ENCODE measurements around the gene GALNT10. TPM values are rescaled to one million over a fixed set of nuclear protein-coding genes. Genes with fewer than 3 reads are reported as not detected.

GALNT10 gene
- total RNA-seq, 4 donors from 2014 or later: 21.4 to 49.8 (median 44.7) TPM

DNA sequence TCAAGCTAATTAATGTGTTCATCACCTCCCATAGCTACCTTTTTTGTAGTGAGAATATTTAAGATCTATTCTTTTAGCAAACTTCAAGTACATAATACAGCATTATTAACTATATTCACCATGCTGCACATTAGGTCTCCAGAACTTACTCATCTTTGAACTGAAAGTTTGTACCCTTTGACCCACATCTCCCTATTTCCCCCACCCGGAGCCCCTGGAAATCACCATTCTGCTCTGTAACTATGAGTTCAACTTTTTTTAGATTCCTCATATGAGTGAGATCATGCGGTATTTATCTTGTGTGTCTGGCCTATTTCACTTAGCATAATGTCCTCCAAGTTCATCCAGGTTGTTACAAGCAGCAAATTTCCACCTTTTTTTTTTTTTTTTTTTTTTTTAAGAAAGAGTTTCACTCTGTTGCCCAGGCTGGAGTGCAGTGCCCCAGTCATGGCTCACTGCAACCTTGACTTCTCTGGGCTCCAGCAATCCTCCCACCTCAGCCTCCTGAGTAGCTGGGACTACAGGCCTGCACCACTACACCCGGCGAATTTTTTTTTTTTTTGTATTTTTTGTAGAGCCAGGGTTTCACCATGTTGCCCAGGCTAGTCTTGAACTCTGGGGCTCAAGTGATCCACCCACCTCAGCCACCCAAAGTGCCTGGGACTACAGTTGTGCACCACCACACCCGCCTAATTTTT is 154.9 kb downstream of the GALNT10 start:
- TF ChIP-seq, protein P1, sequence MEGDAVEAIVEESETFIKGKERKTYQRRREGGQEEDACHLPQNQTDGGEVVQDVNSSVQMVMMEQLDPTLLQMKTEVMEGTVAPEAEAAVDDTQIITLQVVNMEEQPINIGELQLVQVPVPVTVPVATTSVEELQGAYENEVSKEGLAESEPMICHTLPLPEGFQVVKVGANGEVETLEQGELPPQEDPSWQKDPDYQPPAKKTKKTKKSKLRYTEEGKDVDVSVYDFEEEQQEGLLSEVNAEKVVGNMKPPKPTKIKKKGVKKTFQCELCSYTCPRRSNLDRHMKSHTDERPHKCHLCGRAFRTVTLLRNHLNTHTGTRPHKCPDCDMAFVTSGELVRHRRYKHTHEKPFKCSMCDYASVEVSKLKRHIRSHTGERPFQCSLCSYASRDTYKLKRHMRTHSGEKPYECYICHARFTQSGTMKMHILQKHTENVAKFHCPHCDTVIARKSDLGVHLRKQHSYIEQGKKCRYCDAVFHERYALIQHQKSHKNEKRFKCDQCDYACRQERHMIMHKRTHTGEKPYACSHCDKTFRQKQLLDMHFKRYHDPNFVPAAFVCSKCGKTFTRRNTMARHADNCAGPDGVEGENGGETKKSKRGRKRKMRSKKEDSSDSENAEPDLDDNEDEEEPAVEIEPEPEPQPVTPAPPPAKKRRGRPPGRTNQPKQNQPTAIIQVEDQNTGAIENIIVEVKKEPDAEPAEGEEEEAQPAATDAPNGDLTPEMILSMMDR (IDR thresholded peaks at IDR 0.05): no peak
- TF ChIP-seq POLR2A (IDR thresholded peaks at IDR 0.05; ENCODE audit: low read depth) (no peak), POLR2AphosphoS5 (IDR thresholded peaks at IDR 0.05) (no peak), EP300 (IDR thresholded peaks at IDR 0.05) (no peak)

DNA sequence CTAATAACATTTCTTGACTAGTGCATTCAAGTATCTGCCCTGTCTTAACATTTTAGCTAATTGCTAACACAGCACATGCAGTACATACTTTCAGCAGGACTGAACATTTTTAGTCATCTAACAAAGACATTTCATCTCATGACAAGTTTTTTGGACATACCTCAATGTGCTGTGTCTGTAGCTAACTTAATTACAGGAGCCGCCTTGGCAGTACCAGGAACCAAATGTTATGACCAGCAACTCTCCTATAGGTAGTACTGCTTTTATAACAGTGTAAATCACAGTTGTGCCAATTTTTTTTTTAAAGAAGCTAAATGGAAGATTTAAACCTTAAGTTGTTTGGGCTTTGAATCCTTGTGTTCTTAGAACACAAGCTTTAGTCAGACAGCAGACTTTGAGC is 155.9 kb downstream of the GALNT10 start:
- 89% methylated on average over 1 of the region's 1 CpG for WGBS
- no peaks in the 10 kb centered on the region for H3K27me3 ChIP-seq
- TF ChIP-seq EP300 (IDR thresholded peaks at IDR 0.05): no peak
- TF ChIP-seq POLR2A (IDR thresholded peaks at IDR 0.05; ENCODE audit: low read depth): no peak
- TF ChIP-seq POLR2AphosphoS5 (IDR thresholded peaks at IDR 0.05): no peak
- TF ChIP-seq, protein P1 (IDR thresholded peaks at IDR 0.05): no peak
- H3K9me3 ChIP-seq: no peaks in the 10 kb centered on the region
- no peak overlapping the region for H3K4me3 ChIP-seq
- DNase-seq (ENCODE audit: extremely low spot score): no peak
- intact Hi-C loops (cut with DNase I): no loop called here
- H3K36me3 ChIP-seq: no peaks in the 10 kb centered on the region
- peaks cover 0 to 13% (median 8%) of the 10 kb centered on the region in 4 donors for H3K4me1 ChIP-seq
- H3K27ac ChIP-seq (replicated peaks in 1 of 4): no peak overlapping the region

More for the DNA sequence above, 154.9 kb downstream of the GALNT10 start:
- H3K9me3 ChIP-seq: no peaks in the 10 kb centered on the region
- peaks cover 0 to 13% (median 8%) of the 10 kb centered on the region in 4 donors for H3K4me1 ChIP-seq
- H3K27me3 ChIP-seq: no peaks in the 10 kb centered on the region
- no peaks in the 10 kb centered on the region for H3K36me3 ChIP-seq
- 89% methylated on average over 5 of the region's 5 CpGs for WGBS
- DNase-seq (ENCODE audit: extremely low spot score): no peak
- intact Hi-C loops (cut with DNase I): no loop called here
- no peak overlapping the region for H3K4me3 ChIP-seq
- H3K27ac ChIP-seq (replicated peaks in 1 of 4): no peak overlapping the region

DNA sequence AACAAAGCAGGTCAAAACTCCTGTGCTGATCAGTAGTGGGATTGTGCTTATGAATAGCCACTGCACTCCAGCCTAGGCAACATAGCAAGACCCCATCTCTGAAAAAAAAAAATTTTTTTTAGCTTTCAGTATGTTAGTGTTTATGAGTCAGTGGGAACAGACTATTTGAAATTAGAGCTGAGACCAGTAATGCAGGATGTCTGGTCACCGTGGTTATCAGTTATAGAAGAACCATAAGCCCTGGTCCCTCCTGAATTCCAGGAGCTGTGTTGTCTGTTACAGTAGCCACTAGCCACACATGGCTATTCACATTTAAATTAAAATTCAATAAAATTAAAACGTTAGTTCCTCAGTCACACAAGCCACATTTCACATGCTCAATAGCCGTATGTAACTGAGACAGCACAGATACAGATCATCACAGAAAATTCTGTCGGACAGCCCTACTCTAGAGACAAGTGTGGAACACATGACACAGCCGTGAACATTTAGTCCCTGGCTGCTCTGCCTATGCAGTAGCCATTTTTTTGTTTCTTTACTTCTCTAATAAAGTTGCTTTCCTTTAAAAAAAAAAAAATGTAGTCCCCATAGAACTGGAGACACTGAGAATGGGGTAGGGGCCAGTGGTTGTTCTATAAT is 159.2 kb downstream of the GALNT10 start:
- TF ChIP-seq POLR2AphosphoS5 (IDR thresholded peaks at IDR 0.05): no peak
- TF ChIP-seq, protein P1 (IDR thresholded peaks at IDR 0.05): no peak
- no peak for TF ChIP-seq POLR2A (IDR thresholded peaks at IDR 0.05; ENCODE audit: low read depth)
- no peak for TF ChIP-seq EP300 (IDR thresholded peaks at IDR 0.05)
- no peak for DNase-seq (ENCODE audit: extremely low spot score)
- WGBS: 92% methylated on average over 5 of the region's 5 CpGs
- no peaks in the 10 kb centered on the region for H3K36me3 ChIP-seq
- no peak overlapping the region for H3K27ac ChIP-seq (replicated peaks in 1 of 4)
- intact Hi-C loops (cut with DNase I): no loop called here
- H3K9me3 ChIP-seq: no peaks in the 10 kb centered on the region
- H3K4me3 ChIP-seq: no peak overlapping the region
- no peaks in the 10 kb centered on the region for H3K27me3 ChIP-seq
- peaks cover 0 to 13% (median 5%) of the 10 kb centered on the region in 4 donors for H3K4me1 ChIP-seq

DNA sequence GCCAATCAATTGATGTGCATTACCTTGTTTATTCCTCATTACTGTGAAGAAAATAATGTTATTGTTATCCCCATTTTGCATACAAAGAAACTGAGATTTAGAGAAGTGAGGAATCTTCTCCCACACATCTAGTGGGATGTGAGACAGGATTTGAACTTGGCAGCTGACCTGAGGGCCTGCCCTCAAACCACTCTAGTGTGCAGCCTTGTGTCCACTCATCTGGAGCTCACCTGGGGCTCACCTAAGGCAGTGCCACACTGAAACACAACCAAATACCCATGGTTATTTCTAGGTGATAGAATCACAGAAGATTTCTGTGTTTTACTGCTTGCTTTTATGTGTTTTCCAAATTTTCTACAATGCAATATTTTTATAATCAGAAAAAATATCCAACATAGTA is 160.6 kb downstream of the GALNT10 start:
- peaks cover 0 to 18% (median 11%) of the 10 kb centered on the region in 4 donors for H3K4me1 ChIP-seq
- no peaks in the 10 kb centered on the region for H3K9me3 ChIP-seq
- TF ChIP-seq, protein P1 (IDR thresholded peaks at IDR 0.05): no peak
- DNase-seq (ENCODE audit: extremely low spot score): no peak
- H3K27me3 ChIP-seq: no peaks in the 10 kb centered on the region
- H3K4me3 ChIP-seq: no peak overlapping the region
- intact Hi-C loops (cut with DNase I): no loop called here
- no peak overlapping the region for H3K27ac ChIP-seq (replicated peaks in 1 of 4)
- H3K36me3 ChIP-seq: no peaks in the 10 kb centered on the region

Measured in esophagus muscularis mucosa (tissue), 4 donors.